GM23338 (cell line): ENCODE results near the gene PRSS2. TPM values are rescaled to one million over a fixed set of nuclear protein-coding genes. Genes with fewer than 3 reads are reported as not detected.

Experiments used
- ATAC-seq: fragments of 200-7000 bp; cut with Tn5 transposase; 3 replicates; pipeline ENCODE4 v1.9.1; 2020
- DNase-seq: peaks from one replicate; pipeline ENCODE4 v3.0.0-alpha.2; 2015; ENCODE audit warnings: low spot score
- H2AFZ ChIP-seq: fragments of 200-600 bp; sonication (generic); 2 replicates; pipeline ENCODE4 v1.8.0; 2016; ENCODE audit warnings: antibody characterized with exemption, mild to moderate bottlenecking, moderate library complexity
- H3F3A ChIP-seq: fragments of 200-600 bp; sonication (generic); replicated peaks from 2 replicates; pipeline ENCODE4 v1.8.0; 2017; ENCODE audit warnings: antibody characterized with exemption, mixed run types, low read depth
- H3K27ac ChIP-seq: fragments of 200-600 bp; sonication (generic); 2 replicates; pipeline ENCODE4 v1.6.1; 2016; ENCODE audit warnings: low read depth
- H3K27me3 ChIP-seq: fragments of 200-600 bp; sonication (generic); 2 replicates; pipeline ENCODE4 v1.8.0; 2016; ENCODE audit warnings: mild to moderate bottlenecking, mixed run types, moderate library complexity; ENCODE audit not compliant: insufficient read depth
- H3K36me3 ChIP-seq: fragments of 200-600 bp; sonication (generic); 2 replicates; pipeline ENCODE4 v1.8.0; 2016; ENCODE audit warnings: mild to moderate bottlenecking; ENCODE audit not compliant: insufficient read depth
- H3K4me1 ChIP-seq: fragments of 200-600 bp; sonication (generic); 2 replicates; pipeline ENCODE4 v1.8.0; 2016; ENCODE audit warnings: mild to moderate bottlenecking, moderate library complexity; ENCODE audit not compliant: insufficient read depth
- H3K4me2 ChIP-seq: fragments of 200-600 bp; sonication (generic); 2 replicates; pipeline ENCODE4 v1.7.1; 2017; ENCODE audit warnings: mixed run types
- H3K4me3 ChIP-seq: fragments of 200-600 bp; sonication (generic); 2 replicates; pipeline ENCODE4 v1.6.1; 2016; ENCODE audit warnings: mixed run types
- H3K79me2 ChIP-seq: fragments of 200-600 bp; sonication (generic); replicated peaks from 2 replicates; pipeline ENCODE4 v1.8.0; 2017; ENCODE audit warnings: mild to moderate bottlenecking; ENCODE audit not compliant: insufficient read depth
- H3K9me2 ChIP-seq: fragments of 200-600 bp; sonication (generic); 2 replicates; pipeline ENCODE4 v1.8.0; 2017; ENCODE audit not compliant: insufficient read depth
- H4K20me1 ChIP-seq: fragments of 200-600 bp; sonication (generic); replicated peaks from 2 replicates; pipeline ENCODE4 v1.8.0; 2017; ENCODE audit warnings: mild to moderate bottlenecking; ENCODE audit not compliant: insufficient read depth
- H3K27ac Mint-ChIP-seq: 2 replicates; pipeline ENCODE4 v1.8.0; 2020; ENCODE audit warnings: inconsistent platforms, mild to moderate bottlenecking, moderate library complexity, mixed read lengths
- H3K27me3 Mint-ChIP-seq: 3 replicates; pipeline ENCODE4 v1.8.0; 2022; ENCODE audit warnings: low read depth, mild to moderate bottlenecking, moderate library complexity, mixed read lengths, inconsistent platforms; ENCODE audit not compliant: insufficient read depth, poor library complexity
- H3K36me3 Mint-ChIP-seq: 3 replicates; pipeline ENCODE4 v1.8.0; 2021; ENCODE audit warnings: low read depth, mild to moderate bottlenecking, inconsistent platforms, moderate library complexity, mixed read lengths
- H3K4me1 Mint-ChIP-seq: 3 replicates; pipeline ENCODE4 v1.8.0; 2020; ENCODE audit warnings: mild to moderate bottlenecking, inconsistent platforms, mixed read lengths
- H3K4me3 Mint-ChIP-seq: 3 replicates; pipeline ENCODE4 v1.8.0; 2021; ENCODE audit warnings: moderate library complexity, mild to moderate bottlenecking, inconsistent platforms, mixed read lengths
- H3K9me3 Mint-ChIP-seq: 3 replicates; pipeline ENCODE4 v1.8.0; 2020; ENCODE audit warnings: moderate library complexity, mild to moderate bottlenecking, inconsistent platforms, mixed read lengths
- EZH2phosphoT487 ChIP-seq: fragments of 200-600 bp; sonication (generic); IDR thresholded peaks from one replicate; pipeline ENCODE4 v1.8.1; 2018; ENCODE audit warnings: antibody characterized with exemption; ENCODE audit not compliant: unreplicated experiment
- JUNB ChIP-seq: IDR thresholded peaks from one replicate; pipeline ENCODE4 v1.6.1; 2016; ENCODE audit warnings: antibody characterized with exemption; ENCODE audit not compliant: unreplicated experiment
- NANOG ChIP-seq: IDR thresholded peaks from 2 replicates; pipeline ENCODE4 v1.6.1; 2016; ENCODE audit warnings: antibody characterized with exemption, borderline replicate concordance
- POLR2AphosphoS5 ChIP-seq: IDR thresholded peaks from 2 replicates; pipeline ENCODE4 v1.6.1; 2016; ENCODE audit warnings: antibody characterized with exemption, low read depth
- STAT1 ChIP-seq: IDR thresholded peaks from one replicate; pipeline ENCODE4 v1.6.1; 2016; ENCODE audit warnings: antibody characterized with exemption; ENCODE audit not compliant: unreplicated experiment
- ZNF114 ChIP-seq: fragments of 250-450 bp; sonication (Bioruptor Pico); IDR thresholded peaks from 2 replicates; pipeline ENCODE4 v1.5.0; 2020; ENCODE audit warnings: mild to moderate bottlenecking, moderate library complexity
- ZNF331 ChIP-seq: fragments of 250-450 bp; sonication (Bioruptor Pico); IDR thresholded peaks from 2 replicates; pipeline ENCODE4 v1.5.0; 2020; ENCODE audit warnings: low read depth, mild to moderate bottlenecking, moderate library complexity
- polyA plus RNA-seq: library from polyadenylated mRNA; unstranded; fragments of >200 nt; fragmentation: Nextera tagmentation; extraction: Ambion mirVana; gene quantifications from 2 replicates; pipeline ENCODE4 v1.2.1, GENCODE V29; 2016
- total RNA-seq: library from RNA; depleted of rRNA; stranded (reverse); fragments of >200 nt; shearing (Covaris generic); gene quantifications from 2 replicates; pipeline ENCODE4 v1.2.3, GENCODE V29; 2014
- TF ChIP-seq, protein P1 (sequence below), 2 experiments: fragments of 200-600 bp in 1 of 2; sonication (generic) in 1 of 2; conservative IDR thresholded peaks; 2 replicates each; pipeline versions ENCODE4 v1.5.1 to v1.6.1; 2016 to 2017; ENCODE audit warnings: antibody characterized with exemption in 2 of 2, low read depth in 2 of 2, mild to moderate bottlenecking in 2 of 2, moderate library complexity in 1 of 2
- TF ChIP-seq, protein P2 (sequence below): IDR thresholded peaks from 2 replicates; pipeline ENCODE4 v1.6.1; 2016; ENCODE audit warnings: antibody characterized with exemption
- TF ChIP-seq, protein P3 (sequence below): IDR thresholded peaks from one replicate; pipeline ENCODE4 v1.6.1; 2018; ENCODE audit warnings: antibody characterized with exemption; ENCODE audit not compliant: unreplicated experiment

PRSS2 gene
- total and polyA plus RNA-seq, 2 experiments from 2014 or later, result not detected

DNA sequence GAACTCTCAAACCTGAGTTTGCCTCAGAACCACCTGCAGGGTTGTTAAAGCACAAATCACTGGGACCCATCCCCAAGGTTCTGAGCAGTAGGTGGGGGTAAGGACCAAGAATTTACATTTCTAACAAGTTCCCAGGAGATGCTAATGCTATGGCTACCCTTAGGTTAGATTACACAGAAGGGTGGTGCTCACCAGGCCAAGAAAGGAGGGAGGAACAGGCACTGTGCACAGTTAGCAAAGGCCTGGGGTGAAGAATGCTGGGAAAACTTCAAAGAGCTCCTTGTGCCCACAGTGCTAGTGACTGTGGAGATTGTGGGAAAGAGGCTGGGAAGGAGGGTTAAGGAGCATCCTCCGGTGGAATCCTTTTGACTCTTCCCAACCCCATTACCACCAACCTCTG lies 8.7 kb upstream of the PRSS2 start:
- Mint-ChIP-seq H3K36me3 (no peaks in the 10 kb centered on the region), H3K27ac (no peak overlapping the region), H3K4me3 (no peak overlapping the region; the same call in 2 of the 3 replicates), H3K27me3 (peaks cover 7% of the 10 kb centered on the region), H3K9me3 (no peaks in the 10 kb centered on the region; the same call in 2 of the 3 replicates), H3K4me1 (peaks cover 2% of the 10 kb centered on the region)
- TF ChIP-seq, protein P1, sequence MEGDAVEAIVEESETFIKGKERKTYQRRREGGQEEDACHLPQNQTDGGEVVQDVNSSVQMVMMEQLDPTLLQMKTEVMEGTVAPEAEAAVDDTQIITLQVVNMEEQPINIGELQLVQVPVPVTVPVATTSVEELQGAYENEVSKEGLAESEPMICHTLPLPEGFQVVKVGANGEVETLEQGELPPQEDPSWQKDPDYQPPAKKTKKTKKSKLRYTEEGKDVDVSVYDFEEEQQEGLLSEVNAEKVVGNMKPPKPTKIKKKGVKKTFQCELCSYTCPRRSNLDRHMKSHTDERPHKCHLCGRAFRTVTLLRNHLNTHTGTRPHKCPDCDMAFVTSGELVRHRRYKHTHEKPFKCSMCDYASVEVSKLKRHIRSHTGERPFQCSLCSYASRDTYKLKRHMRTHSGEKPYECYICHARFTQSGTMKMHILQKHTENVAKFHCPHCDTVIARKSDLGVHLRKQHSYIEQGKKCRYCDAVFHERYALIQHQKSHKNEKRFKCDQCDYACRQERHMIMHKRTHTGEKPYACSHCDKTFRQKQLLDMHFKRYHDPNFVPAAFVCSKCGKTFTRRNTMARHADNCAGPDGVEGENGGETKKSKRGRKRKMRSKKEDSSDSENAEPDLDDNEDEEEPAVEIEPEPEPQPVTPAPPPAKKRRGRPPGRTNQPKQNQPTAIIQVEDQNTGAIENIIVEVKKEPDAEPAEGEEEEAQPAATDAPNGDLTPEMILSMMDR (conservative IDR thresholded peaks at IDR 0.05; ENCODE audit: low read depth in 2 of 2), result no peak
- TF ChIP-seq ZNF331 (CRISPR knock-in tag) (no peak), POLR2AphosphoS5 (no peak), JUNB (no peak), EZH2phosphoT487 (no peak), ZNF114 (CRISPR knock-in tag) (no peak)
- no peaks in the 10 kb centered on the region for H3K9me2 ChIP-seq
- H3K27ac ChIP-seq, result no peak overlapping the region
- no peaks in the 10 kb centered on the region for H3F3A ChIP-seq
- no peak overlapping the region for H2AFZ ChIP-seq
- H3K4me1 ChIP-seq, result no peaks in the 10 kb centered on the region
- H3K27me3 ChIP-seq, result no peaks in the 10 kb centered on the region
- no peaks in the 10 kb centered on the region for H4K20me1 ChIP-seq
- no peak overlapping the region for H3K4me2 ChIP-seq
- no peaks in the 10 kb centered on the region for H3K79me2 ChIP-seq
- no peak for DNase-seq
- H3K4me3 ChIP-seq, result no peak overlapping the region
- ATAC-seq, result no peak
- H3K36me3 ChIP-seq, result no peaks in the 10 kb centered on the region

DNA sequence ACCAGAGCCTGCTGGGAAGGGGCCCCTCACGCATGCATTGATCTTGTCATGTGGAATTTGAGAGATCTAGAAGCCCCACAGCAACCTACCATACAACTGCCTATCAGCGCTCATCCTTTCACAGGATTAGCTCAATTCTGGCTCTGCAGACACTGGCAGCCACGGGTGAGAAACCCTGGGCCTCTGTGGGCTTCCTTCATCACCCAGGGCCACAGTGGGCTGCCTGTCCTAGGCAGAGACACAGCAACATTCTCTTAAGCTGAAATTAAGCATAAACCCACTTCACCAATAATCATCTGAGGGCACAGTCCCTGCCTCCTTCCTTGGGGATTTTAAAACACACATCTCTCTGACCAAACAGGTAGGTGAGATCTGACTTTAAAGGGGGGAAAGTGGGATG lies 3.3 kb upstream of the PRSS2 start:
- Histone ChIP-seq H3K27ac (no peak overlapping the region), H3F3A (no peaks in the 10 kb centered on the region), H2AFZ (no peak overlapping the region), H4K20me1 (no peaks in the 10 kb centered on the region), H3K27me3 (no peaks in the 10 kb centered on the region), H3K9me2 (no peaks in the 10 kb centered on the region), H3K4me3 (no peak overlapping the region), H3K4me2 (no peak overlapping the region), H3K79me2 (no peaks in the 10 kb centered on the region), H3K36me3 (no peaks in the 10 kb centered on the region), H3K4me1 (no peaks in the 10 kb centered on the region)
- Mint-ChIP-seq H3K27me3 (peaks cover 7% of the 10 kb centered on the region), H3K9me3 (no peaks in the 10 kb centered on the region; the same call in 2 of the 3 replicates), H3K27ac (no peak overlapping the region), H3K36me3 (no peaks in the 10 kb centered on the region), H3K4me1 (peaks cover 3% of the 10 kb centered on the region; the same call in 1 of the 3 replicates), H3K4me3 (no peak overlapping the region)
- ATAC-seq (no peak), DNase-seq (no peak)
- TF ChIP-seq NANOG (no peak), ZNF331 (CRISPR knock-in tag) (no peak), STAT1 (no peak), ZNF114 (CRISPR knock-in tag) (no peak), EZH2phosphoT487 (no peak)
- TF ChIP-seq, protein P2, sequence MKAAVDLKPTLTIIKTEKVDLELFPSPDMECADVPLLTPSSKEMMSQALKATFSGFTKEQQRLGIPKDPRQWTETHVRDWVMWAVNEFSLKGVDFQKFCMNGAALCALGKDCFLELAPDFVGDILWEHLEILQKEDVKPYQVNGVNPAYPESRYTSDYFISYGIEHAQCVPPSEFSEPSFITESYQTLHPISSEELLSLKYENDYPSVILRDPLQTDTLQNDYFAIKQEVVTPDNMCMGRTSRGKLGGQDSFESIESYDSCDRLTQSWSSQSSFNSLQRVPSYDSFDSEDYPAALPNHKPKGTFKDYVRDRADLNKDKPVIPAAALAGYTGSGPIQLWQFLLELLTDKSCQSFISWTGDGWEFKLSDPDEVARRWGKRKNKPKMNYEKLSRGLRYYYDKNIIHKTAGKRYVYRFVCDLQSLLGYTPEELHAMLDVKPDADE, result no peak
- TF ChIP-seq, protein P3, sequence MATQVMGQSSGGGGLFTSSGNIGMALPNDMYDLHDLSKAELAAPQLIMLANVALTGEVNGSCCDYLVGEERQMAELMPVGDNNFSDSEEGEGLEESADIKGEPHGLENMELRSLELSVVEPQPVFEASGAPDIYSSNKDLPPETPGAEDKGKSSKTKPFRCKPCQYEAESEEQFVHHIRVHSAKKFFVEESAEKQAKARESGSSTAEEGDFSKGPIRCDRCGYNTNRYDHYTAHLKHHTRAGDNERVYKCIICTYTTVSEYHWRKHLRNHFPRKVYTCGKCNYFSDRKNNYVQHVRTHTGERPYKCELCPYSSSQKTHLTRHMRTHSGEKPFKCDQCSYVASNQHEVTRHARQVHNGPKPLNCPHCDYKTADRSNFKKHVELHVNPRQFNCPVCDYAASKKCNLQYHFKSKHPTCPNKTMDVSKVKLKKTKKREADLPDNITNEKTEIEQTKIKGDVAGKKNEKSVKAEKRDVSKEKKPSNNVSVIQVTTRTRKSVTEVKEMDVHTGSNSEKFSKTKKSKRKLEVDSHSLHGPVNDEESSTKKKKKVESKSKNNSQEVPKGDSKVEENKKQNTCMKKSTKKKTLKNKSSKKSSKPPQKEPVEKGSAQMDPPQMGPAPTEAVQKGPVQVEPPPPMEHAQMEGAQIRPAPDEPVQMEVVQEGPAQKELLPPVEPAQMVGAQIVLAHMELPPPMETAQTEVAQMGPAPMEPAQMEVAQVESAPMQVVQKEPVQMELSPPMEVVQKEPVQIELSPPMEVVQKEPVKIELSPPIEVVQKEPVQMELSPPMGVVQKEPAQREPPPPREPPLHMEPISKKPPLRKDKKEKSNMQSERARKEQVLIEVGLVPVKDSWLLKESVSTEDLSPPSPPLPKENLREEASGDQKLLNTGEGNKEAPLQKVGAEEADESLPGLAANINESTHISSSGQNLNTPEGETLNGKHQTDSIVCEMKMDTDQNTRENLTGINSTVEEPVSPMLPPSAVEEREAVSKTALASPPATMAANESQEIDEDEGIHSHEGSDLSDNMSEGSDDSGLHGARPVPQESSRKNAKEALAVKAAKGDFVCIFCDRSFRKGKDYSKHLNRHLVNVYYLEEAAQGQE, result no peak
